ENCODE data around the gene OMG. TPM values are rescaled to one million over a fixed set of nuclear protein-coding genes. Genes with fewer than 3 reads are reported as not detected.
"Not testable (repeated sequence)": the region's sequence is repeated elsewhere in the genome, so short reads cannot be mapped to it uniquely, and the experiment has no call there.

OMG gene
- total RNA-seq, 6 donors from 2014 or later: 2.1 to 25.7 (median 7.3) TPM; not detected in 1

- DNase-seq: no peak
These were observed 3.5 kb downstream of the OMG start for GRCh38 chr17:31293581-31293980.

GRCh38 chr17:31291820-31292219, 5.2 kb downstream of the OMG start:
- H3K27me3 ChIP-seq: no peaks in the 10 kb centered on the region
- TF ChIP-seq EP300 (IDR thresholded peaks at IDR 0.05) (no peak), POLR2A (IDR thresholded peaks at IDR 0.05) (no peak), POLR2AphosphoS5 (IDR thresholded peaks at IDR 0.05) (no peak), CTCF (IDR thresholded peaks at IDR 0.05) (no peak)

More at GRCh38 chr17:31293581-31293980, 3.5 kb downstream of the OMG start:
- no peaks in the 10 kb centered on the region for H3K9me3 ChIP-seq
- peaks cover 0 to 11% (median 4%) of the 10 kb centered on the region in 4 donors for H3K36me3 ChIP-seq
- H3K4me1 ChIP-seq: no peaks in the 10 kb centered on the region
- no peak for TF ChIP-seq EP300 (IDR thresholded peaks at IDR 0.05)
- no peak for TF ChIP-seq CTCF (IDR thresholded peaks at IDR 0.05)
- TF ChIP-seq POLR2AphosphoS5 (IDR thresholded peaks at IDR 0.05): no peak
- no peak for TF ChIP-seq POLR2A (IDR thresholded peaks at IDR 0.05)
- no peak overlapping the region for H3K4me3 ChIP-seq
- 85 to 93% methylated on average over 2 of the region's 2 CpGs for WGBS, 2 donors
- no peak for ATAC-seq (ENCODE audit: low FRiP score in 2 of 2)
- H3K27ac ChIP-seq: no peak overlapping the region
- no peaks in the 10 kb centered on the region for H3K27me3 ChIP-seq

GRCh38 chr17:31289790-31290189, 7.2 kb downstream of the OMG start:
- Histone ChIP-seq H3K4me3 (no peak overlapping the region), H3K27me3 (no peaks in the 10 kb centered on the region), H3K27ac (no peak overlapping the region), H3K9me3 (no peaks in the 10 kb centered on the region), H3K36me3 (peaks cover 0 to 7% (median 4%) of the 10 kb centered on the region in 4 donors), H3K4me1 (no peaks in the 10 kb centered on the region)
- ATAC-seq (ENCODE audit: low FRiP score in 2 of 2) (no peak), DNase-seq (no peak)
- WGBS, 2 donors: 75 to 83% methylated on average over 3 of the region's 3 CpGs
- TF ChIP-seq CTCF (IDR thresholded peaks at IDR 0.05): no peak
- TF ChIP-seq POLR2A (IDR thresholded peaks at IDR 0.05): no peak
- TF ChIP-seq EP300 (IDR thresholded peaks at IDR 0.05): no peak

More at GRCh38 chr17:31291820-31292219, 5.2 kb downstream of the OMG start:
- Histone ChIP-seq H3K4me1 (no peaks in the 10 kb centered on the region), H3K36me3 (peaks cover 0 to 11% (median 4%) of the 10 kb centered on the region in 4 donors), H3K27ac (no peak overlapping the region), H3K9me3 (no peaks in the 10 kb centered on the region), H3K4me3 (no peak overlapping the region)
- DNase-seq (no peak), ATAC-seq (ENCODE audit: low FRiP score in 2 of 2) (no peak)

- not testable (repeated sequence) for H3K4me3 ChIP-seq; DNase-seq; ATAC-seq (ENCODE audit: low FRiP score in 2 of 2); H3K4me1 ChIP-seq; H3K9me3 ChIP-seq; H3K27me3 ChIP-seq; H3K27ac ChIP-seq; H3K36me3 ChIP-seq
- WGBS, 2 donors: 88 to 100% methylated on average over 1 of the region's 1 CpG
These were observed 9.1 kb downstream of the OMG start for GRCh38 chr17:31287932-31288331.

GRCh38 chr17:31286587-31286986, 10.5 kb downstream of the OMG start:
- Histone ChIP-seq H3K9me3 (no peaks in the 10 kb centered on the region), H3K4me1 (no peaks in the 10 kb centered on the region), H3K27ac (no peak overlapping the region), H3K4me3 (no peak overlapping the region), H3K27me3 (no peaks in the 10 kb centered on the region), H3K36me3 (peaks cover 0 to 2% (median 0%) of the 10 kb centered on the region in 4 donors)
- no peak for TF ChIP-seq POLR2AphosphoS5 (IDR thresholded peaks at IDR 0.05)
- TF ChIP-seq CTCF (IDR thresholded peaks at IDR 0.05): no peak
- TF ChIP-seq POLR2A (IDR thresholded peaks at IDR 0.05): no peak
- no peak for TF ChIP-seq EP300 (IDR thresholded peaks at IDR 0.05)
- ATAC-seq (ENCODE audit: low FRiP score in 2 of 2): no peak
- DNase-seq: no peak
- 93% methylated on average over 1 of the region's 1 CpG for WGBS, 2 donors
